ENCODE data around the gene TCOF1. TPM values are rescaled to one million over a fixed set of nuclear protein-coding genes. Genes with fewer than 3 reads are reported as not detected.

The TCOF1 gene
- total and polyA plus RNA-seq, 2 experiments from 2014 or later = 86.8 to 165 TPM

DNA sequence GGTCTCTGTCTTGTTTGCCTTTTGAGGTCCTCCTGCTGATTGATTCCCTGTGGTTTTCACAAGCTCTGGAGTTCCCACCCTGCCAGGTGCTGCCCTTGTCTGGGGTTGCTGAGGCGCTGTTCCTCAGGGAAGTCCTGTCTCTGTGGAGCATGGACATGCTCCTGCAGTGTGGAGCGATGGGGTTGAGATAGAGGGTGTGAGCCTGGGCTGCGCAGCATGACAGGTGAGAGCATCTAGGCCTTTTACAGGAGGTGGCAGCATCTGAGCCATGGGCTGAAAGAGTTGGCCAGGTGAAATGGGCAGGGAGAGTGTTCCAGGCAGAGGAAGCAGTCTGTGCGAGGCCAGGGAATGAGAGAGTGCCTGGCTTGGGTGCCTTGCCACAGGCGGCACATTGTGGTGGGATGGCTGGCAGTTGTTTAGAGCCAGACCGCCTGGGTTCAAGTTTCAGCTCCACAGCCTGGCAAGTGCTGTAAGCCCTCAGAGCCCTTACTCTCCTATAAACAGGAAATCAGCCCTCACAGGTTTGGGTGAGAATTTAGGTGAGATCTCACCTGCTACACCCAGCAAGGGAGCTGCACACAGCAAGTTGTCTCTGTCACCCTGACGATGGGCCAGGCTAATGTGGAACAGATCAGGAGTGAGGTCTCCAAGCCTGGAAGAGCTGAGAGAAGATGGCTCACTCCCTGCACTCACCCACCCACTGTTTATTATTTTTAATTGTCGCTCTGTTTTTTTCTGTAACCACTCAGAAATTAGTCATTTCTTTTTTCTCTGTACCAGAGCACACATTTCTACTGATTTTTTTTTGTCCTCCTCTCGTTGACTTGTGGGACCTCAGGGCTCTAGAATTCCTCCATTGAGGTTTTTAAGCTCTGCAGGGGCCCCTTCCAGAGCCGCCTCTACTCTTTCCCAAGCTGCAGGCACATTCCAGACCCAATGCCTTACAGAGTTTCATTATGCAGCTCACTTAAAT is 19.6 kb downstream of the TCOF1 start:
- Mint-ChIP-seq H3K27me3 (ENCODE audit: insufficient read depth, low read depth, poor library complexity) (peaks cover 6% of the 10 kb centered on the region), H3K36me3 (ENCODE audit: low read depth) (peaks cover 96% of the 10 kb centered on the region), H3K4me3 (no peak overlapping the region; the same call in 2 of the 3 replicates), H3K27ac (no peak overlapping the region), H3K9me3 (no peaks in the 10 kb centered on the region; the same call in 2 of the 3 replicates), H3K4me1 (peaks cover 3% of the 10 kb centered on the region; the same call in 1 of the 3 replicates)
- Histone ChIP-seq H3F3A (replicated peaks; ENCODE audit: low read depth) (0 out of 2 replicates have a peak, but pooled peaks cover 3% of the 10 kb centered on the region), H3K27me3 (ENCODE audit: insufficient read depth) (no peaks in the 10 kb centered on the region), H2AFZ (no peak overlapping the region), H3K79me2 (replicated peaks; ENCODE audit: insufficient read depth) (no peaks in the 10 kb centered on the region), H3K4me1 (ENCODE audit: insufficient read depth) (no peaks in the 10 kb centered on the region), H3K4me3 (no peak overlapping the region), H3K27ac (ENCODE audit: low read depth) (no peak overlapping the region), H4K20me1 (replicated peaks; ENCODE audit: insufficient read depth) (peaks cover 26% of the 10 kb centered on the region), H3K4me2 (no peak overlapping the region), H3K36me3 (ENCODE audit: insufficient read depth) (peaks cover 79% of the 10 kb centered on the region), H3K9me2 (ENCODE audit: insufficient read depth) (no peaks in the 10 kb centered on the region)
- ATAC-seq (no peak; the same call in 2 of the 3 replicates), DNase-seq (ENCODE audit: low spot score) (no peak)
- TF ChIP-seq POLR2AphosphoS5 (IDR thresholded peaks at IDR 0.05; ENCODE audit: low read depth) = no peak
- no peak for TF ChIP-seq STAT1 (IDR thresholded peaks at IDR 0.05; ENCODE audit: unreplicated experiment)
- TF ChIP-seq, protein P1, sequence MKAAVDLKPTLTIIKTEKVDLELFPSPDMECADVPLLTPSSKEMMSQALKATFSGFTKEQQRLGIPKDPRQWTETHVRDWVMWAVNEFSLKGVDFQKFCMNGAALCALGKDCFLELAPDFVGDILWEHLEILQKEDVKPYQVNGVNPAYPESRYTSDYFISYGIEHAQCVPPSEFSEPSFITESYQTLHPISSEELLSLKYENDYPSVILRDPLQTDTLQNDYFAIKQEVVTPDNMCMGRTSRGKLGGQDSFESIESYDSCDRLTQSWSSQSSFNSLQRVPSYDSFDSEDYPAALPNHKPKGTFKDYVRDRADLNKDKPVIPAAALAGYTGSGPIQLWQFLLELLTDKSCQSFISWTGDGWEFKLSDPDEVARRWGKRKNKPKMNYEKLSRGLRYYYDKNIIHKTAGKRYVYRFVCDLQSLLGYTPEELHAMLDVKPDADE (IDR thresholded peaks at IDR 0.05) = no peak
- no peak for TF ChIP-seq EZH2 (IDR thresholded peaks at IDR 0.05; ENCODE audit: low read depth, unreplicated experiment)
- TF ChIP-seq NANOG (IDR thresholded peaks at IDR 0.05; ENCODE audit: borderline replicate concordance) = no peak
- no peak for TF ChIP-seq CREB1 (CRISPR knock-in tag; IDR thresholded peaks at IDR 0.05; ENCODE audit: low read depth)
- no peak for TF ChIP-seq ZNF114 (CRISPR knock-in tag; IDR thresholded peaks at IDR 0.05)
- no peak for TF ChIP-seq ZNF331 (CRISPR knock-in tag; IDR thresholded peaks at IDR 0.05; ENCODE audit: low read depth)
- no peak for TF ChIP-seq REST (IDR thresholded peaks at IDR 0.05; ENCODE audit: unreplicated experiment)
- no peak for TF ChIP-seq CTCF (conservative IDR thresholded peaks at IDR 0.05; ENCODE audit: low read depth in 2 of 2)

Data from GM23338 (cell line).